ENCODE results near the gene BCAR1.
"Not testable (repeated sequence)": the region's sequence is repeated elsewhere in the genome, so short reads cannot be mapped to it uniquely, and the experiment has no call there.

Gene BCAR1

DNA sequence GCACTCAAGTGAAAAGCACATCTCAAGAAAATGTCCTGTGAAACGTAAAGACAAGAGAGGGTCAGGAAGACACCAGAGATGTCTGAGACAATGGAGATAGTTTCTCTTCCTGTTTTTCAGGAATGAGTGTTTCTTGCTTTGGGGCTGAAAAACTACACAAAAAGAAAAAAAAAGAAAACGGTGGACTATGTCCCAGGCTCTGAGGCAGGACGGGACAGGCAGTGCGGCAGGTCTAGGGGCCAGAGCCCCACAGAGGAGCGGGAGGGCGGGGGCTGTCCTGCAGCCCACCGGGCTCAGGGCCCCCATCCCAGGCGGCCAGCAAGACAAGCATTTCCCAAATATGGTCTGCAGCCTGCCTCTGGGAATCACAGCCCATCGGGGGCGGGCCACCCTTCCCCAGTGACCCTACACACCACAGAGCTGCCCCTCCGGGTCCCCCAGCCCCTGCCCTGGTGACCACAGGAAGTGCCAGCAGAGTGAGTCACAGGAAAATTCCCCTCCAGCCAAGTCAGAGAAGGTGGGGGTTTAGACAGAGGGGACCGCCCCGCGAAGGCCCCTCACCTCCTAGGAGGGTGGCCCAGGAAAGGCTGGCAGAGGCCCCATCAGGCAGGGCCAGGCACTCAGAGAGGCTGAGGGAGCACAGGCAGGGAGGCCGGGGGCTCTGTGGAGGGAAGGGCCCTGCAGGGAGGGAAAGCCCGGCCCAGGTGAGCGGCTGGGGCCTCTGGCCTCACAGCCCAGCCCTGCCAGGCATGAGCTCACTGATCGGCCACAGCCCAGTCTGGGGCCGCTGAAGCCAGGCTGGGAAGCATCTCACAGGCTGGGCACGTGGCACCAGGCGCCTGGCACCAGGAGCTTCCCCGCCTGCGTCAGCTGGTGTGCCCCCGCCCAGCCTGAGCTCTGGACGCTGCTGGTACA lies 6.3 kb downstream of the BCAR1 start:
- Histone ChIP-seq H3K27ac (ENCODE audit: low read depth, low read length, severe bottlenecking) (peak overlapping the region; percentile 99), H3K36me3 (ENCODE audit: control insufficient read depth, insufficient read depth, low read length) (peaks cover 87% of the 10 kb centered on the region), H3K4me1 (ENCODE audit: control insufficient read depth, insufficient read depth, low read length, poor library complexity, severe bottlenecking) (peaks cover 90% of the 10 kb centered on the region), H3K9me3 (ENCODE audit: control insufficient read depth, low read length) (no peaks in the 10 kb centered on the region), H3K4me3 (ENCODE audit: extremely low read depth, insufficient read depth, low read length, poor library complexity, severe bottlenecking) (peak overlapping the region; percentile 6)
- WGBS, 2 experiments (ENCODE audit: insufficient coverage in 2 of 2) = 25 to 32% methylated on average over 21 to 22 of the region's 25 CpGs

DNA sequence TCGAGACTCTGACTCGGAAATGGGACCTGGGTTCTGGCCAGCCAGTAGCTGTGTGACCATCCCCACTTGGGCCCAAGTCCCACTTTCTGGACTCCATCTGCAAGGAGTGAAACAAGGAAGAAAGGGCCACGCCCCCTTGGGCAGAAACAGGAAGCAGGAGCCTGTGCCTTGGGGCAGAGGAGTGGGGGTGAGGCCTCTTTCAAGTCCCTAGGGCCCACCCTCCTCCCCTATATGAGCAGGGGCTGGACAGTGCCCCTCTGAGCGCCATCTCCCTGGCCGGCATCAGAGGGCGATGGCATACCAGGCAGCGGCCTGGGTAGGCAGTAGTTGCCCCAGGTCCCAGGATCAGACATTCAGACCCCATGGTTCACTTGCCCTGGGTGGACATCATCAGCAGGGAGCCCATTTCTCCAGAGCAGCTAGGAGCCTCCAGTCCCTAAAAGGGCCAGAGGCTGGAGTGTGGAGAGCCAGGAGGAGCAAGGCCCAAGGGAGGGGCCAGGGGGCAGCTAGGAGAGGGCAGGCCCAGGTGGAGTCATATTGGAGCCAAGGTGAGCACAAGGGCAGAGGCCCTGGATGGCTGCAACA lies 7.1 kb downstream of the BCAR1 start:
- Histone ChIP-seq H3K27ac (ENCODE audit: low read depth, low read length, severe bottlenecking) (peak overlapping the region; percentile 99), H3K4me3 (ENCODE audit: extremely low read depth, insufficient read depth, low read length, poor library complexity, severe bottlenecking) (peak overlapping the region; percentile 6), H3K9me3 (ENCODE audit: control insufficient read depth, low read length) (no peaks in the 10 kb centered on the region), H3K4me1 (ENCODE audit: control insufficient read depth, insufficient read depth, low read length, poor library complexity, severe bottlenecking) (peaks cover 93% of the 10 kb centered on the region), H3K36me3 (ENCODE audit: control insufficient read depth, insufficient read depth, low read length) (peaks cover 85% of the 10 kb centered on the region)
- 94 to 97% methylated on average over 5 to 6 of the region's 7 CpGs for WGBS, 2 experiments (ENCODE audit: insufficient coverage in 2 of 2)

DNA sequence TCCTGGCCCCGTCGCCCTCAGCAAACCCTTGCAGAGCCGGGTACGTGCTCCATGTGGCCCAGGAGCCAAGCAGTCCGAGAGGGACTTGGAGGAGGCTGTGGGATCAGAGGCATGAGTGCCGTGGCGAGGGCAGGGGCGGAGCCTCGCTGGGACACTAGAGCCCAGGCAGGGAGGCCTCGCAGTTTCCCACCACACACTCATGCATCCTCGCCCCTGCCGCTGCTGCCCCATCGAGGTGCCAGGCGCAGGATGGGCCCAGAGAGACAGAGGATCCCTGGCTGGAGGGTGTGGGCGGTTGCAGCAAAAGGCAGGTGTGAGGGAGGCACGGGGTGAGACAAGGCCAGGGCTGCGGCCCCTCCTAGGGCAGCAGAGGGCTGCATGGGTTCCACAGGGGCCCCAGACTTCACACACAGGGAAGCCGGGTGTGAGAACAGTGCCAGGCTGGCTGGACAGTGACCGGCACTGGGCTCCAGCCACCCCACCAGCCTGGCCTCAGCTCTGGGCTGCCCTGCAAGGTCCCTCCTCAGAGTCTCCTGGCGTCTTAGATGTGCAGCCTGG lies 7.7 kb downstream of the BCAR1 start:
- peaks cover 80% of the 10 kb centered on the region for H3K36me3 ChIP-seq (ENCODE audit: control insufficient read depth, insufficient read depth, low read length)
- peak overlapping the region; percentile 99 for H3K27ac ChIP-seq (ENCODE audit: low read depth, low read length, severe bottlenecking)
- peak overlapping the region; percentile 6 for H3K4me3 ChIP-seq (ENCODE audit: extremely low read depth, insufficient read depth, low read length, poor library complexity, severe bottlenecking)
- H3K9me3 ChIP-seq (ENCODE audit: control insufficient read depth, low read length) = no peaks in the 10 kb centered on the region
- H3K4me1 ChIP-seq (ENCODE audit: control insufficient read depth, insufficient read depth, low read length, poor library complexity, severe bottlenecking) = peaks cover 94% of the 10 kb centered on the region
- WGBS, 2 experiments (ENCODE audit: insufficient coverage in 2 of 2) = 89 to 94% methylated on average over 15 to 18 of the region's 20 CpGs

DNA sequence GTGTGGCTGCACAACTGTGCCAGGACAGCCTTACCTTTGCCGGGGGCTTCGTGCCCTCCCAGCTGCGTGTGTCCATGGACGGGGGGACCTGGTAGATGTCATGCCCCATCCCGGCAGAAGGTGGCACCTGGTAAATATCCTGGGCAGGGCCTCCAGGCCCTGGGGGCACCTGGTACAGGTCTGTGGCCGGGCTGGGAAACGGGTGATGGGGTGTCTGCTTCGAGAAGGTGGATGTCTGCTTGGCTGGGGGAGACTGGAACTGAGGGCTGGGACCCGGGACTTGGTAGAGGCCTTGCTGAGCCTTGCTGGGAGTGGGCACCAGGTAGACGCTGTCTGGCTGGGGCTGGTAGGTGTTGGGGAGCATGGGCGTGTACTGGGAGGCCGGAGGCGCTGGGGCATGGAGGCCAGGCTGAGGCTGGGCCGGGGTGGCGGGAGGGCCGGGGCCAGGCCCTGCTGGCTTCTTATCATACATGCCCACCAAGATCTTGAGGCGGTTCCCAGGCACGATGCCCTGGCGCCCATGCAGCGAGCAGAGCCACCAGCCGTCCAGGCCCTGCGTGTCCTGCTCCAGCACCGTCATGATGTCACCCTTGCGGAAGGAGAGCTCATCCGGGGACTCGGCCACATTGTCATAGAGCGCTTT lies 8.9 kb downstream of the BCAR1 start:
- peaks cover 94% of the 10 kb centered on the region for H3K4me1 ChIP-seq (ENCODE audit: control insufficient read depth, insufficient read depth, low read length, poor library complexity, severe bottlenecking)
- 94 to 95% methylated on average over 23 of the region's 27 CpGs for WGBS, 2 experiments (ENCODE audit: insufficient coverage in 2 of 2)
- not testable (repeated sequence) for H3K27ac ChIP-seq (ENCODE audit: low read depth, low read length, severe bottlenecking); H3K9me3 ChIP-seq (ENCODE audit: control insufficient read depth, low read length); H3K4me3 ChIP-seq (ENCODE audit: extremely low read depth, insufficient read depth, low read length, poor library complexity, severe bottlenecking)
- H3K36me3 ChIP-seq (ENCODE audit: control insufficient read depth, insufficient read depth, low read length) = peaks cover 79% of the 10 kb centered on the region

DNA sequence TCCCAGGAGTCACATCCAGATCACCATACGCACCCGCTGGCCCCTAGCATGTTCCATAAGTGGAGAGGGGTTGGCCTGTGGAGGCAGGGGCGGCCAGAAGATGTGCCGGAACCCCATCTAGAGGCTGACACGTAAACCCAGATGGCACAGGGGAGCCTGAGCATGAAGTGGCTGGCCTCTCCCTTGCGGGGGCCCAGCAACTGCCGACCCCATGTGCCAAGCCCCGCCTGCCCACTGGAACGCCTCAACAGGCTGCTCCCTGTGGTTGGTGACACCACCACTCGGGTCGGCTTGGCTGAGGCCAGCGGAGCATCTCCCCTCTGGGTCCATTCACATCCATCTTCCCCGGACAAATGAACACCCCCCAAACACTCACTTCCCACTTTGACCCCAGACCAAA lies 9.5 kb downstream of the BCAR1 start:
- no peaks in the 10 kb centered on the region for H3K9me3 ChIP-seq (ENCODE audit: control insufficient read depth, low read length)
- H3K4me1 ChIP-seq (ENCODE audit: control insufficient read depth, insufficient read depth, low read length, poor library complexity, severe bottlenecking) = peaks cover 90% of the 10 kb centered on the region
- no peak overlapping the region for H3K27ac ChIP-seq (ENCODE audit: low read depth, low read length, severe bottlenecking)
- H3K36me3 ChIP-seq (ENCODE audit: control insufficient read depth, insufficient read depth, low read length) = peaks cover 79% of the 10 kb centered on the region
- H3K4me3 ChIP-seq (ENCODE audit: extremely low read depth, insufficient read depth, low read length, poor library complexity, severe bottlenecking) = no peak overlapping the region
- WGBS, 2 experiments (ENCODE audit: insufficient coverage in 2 of 2) = 96 to 97% methylated on average over 9 to 13 of the region's 13 CpGs

DNA sequence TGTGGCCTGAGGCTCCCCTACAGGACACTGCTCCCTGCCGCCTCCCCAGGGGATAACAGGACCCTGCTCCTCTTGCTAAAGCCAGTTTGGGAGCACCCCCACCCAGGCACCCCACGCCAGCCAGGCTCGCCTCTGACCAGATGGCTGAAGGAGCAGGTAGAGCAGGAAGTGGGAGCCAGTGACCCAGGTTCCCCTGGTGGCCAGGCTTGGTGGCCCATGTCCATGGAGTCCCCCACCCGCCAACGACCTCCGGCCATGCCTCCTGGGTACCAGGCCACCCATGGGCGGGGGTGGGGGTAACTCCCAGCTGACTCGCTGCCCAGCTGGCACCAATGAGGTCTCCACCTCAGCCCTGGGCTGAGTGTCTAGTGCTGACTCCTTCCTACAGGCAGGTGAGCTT lies 10.0 kb downstream of the BCAR1 start:
- Histone ChIP-seq H3K4me1 (ENCODE audit: control insufficient read depth, insufficient read depth, low read length, poor library complexity, severe bottlenecking) (peaks cover 84% of the 10 kb centered on the region), H3K4me3 (ENCODE audit: extremely low read depth, insufficient read depth, low read length, poor library complexity, severe bottlenecking) (no peak overlapping the region), H3K36me3 (ENCODE audit: control insufficient read depth, insufficient read depth, low read length) (peaks cover 80% of the 10 kb centered on the region), H3K27ac (ENCODE audit: low read depth, low read length, severe bottlenecking) (peak overlapping the region; percentile 10), H3K9me3 (ENCODE audit: control insufficient read depth, low read length) (no peaks in the 10 kb centered on the region)
- 83 to 84% methylated on average over 8 of the region's 8 CpGs for WGBS, 2 experiments (ENCODE audit: insufficient coverage in 2 of 2)

DNA sequence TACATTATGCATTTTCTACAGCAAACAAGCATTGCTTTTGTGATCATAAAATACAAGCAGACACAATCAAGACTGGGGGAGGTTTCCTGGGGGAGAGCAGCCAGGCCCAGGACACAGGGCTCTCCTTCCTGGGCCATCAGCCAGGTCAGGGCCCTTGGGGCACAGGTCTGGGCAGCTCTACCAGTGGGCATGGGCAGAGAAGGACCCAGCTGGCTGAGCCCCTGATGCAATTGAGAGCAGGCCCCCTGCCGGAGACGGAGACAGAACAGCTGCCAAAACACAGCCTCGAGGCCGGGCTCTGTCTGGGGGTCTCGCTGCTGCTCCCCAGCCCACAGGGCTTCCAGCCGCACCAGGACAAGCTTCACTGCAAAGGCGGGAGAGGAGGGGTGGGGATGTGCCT lies 10.8 kb downstream of the BCAR1 start:
- Histone ChIP-seq H3K27ac (ENCODE audit: low read depth, low read length, severe bottlenecking) (peak overlapping the region; percentile 24), H3K36me3 (ENCODE audit: control insufficient read depth, insufficient read depth, low read length) (peaks cover 83% of the 10 kb centered on the region), H3K4me1 (ENCODE audit: control insufficient read depth, insufficient read depth, low read length, poor library complexity, severe bottlenecking) (peaks cover 82% of the 10 kb centered on the region)
- H3K9me3 ChIP-seq (ENCODE audit: control insufficient read depth, low read length); H3K4me3 ChIP-seq (ENCODE audit: extremely low read depth, insufficient read depth, low read length, poor library complexity, severe bottlenecking): not testable (repeated sequence)
- 91 to 92% methylated on average over 7 of the region's 7 CpGs for WGBS, 2 experiments (ENCODE audit: insufficient coverage in 2 of 2)

DNA sequence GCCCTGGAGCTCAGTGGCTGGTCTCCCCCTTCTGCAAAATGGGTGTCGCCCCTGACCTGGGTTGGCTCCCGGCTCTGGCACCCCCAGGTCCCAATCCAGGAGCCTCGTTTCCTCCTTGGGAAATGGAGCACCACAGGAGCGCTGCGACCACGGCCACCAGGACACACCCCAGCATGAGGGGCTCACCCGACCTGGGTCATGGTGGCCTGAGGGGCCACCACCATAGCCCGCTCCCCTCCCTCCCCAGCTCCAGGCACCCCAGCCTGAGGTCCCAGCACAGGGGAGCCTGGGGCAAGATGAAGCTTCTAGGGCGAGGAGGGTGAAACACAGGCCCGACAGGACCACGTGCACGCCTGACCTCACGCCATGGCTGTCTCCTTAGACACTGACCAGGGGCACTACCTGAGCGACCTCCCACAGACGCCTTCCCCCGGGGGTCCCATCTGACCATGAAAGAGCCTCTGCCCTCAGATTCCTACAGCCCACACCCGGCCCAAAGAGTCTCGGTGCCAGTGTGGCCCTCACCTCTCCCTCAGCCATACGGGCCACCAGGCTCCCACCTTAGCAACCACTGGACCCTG lies 11.8 kb downstream of the BCAR1 start:
- H3K36me3 ChIP-seq (ENCODE audit: control insufficient read depth, insufficient read depth, low read length) = peaks cover 91% of the 10 kb centered on the region
- H3K4me3 ChIP-seq (ENCODE audit: extremely low read depth, insufficient read depth, low read length, poor library complexity, severe bottlenecking) = no peak overlapping the region
- peaks cover 75% of the 10 kb centered on the region for H3K4me1 ChIP-seq (ENCODE audit: control insufficient read depth, insufficient read depth, low read length, poor library complexity, severe bottlenecking)
- 94 to 96% methylated on average over 11 to 19 of the region's 19 CpGs for WGBS, 2 experiments (ENCODE audit: insufficient coverage in 2 of 2)
- H3K27ac ChIP-seq (ENCODE audit: low read depth, low read length, severe bottlenecking) = peak overlapping the region; percentile 72
- H3K9me3 ChIP-seq (ENCODE audit: control insufficient read depth, low read length) = no peaks in the 10 kb centered on the region

DNA sequence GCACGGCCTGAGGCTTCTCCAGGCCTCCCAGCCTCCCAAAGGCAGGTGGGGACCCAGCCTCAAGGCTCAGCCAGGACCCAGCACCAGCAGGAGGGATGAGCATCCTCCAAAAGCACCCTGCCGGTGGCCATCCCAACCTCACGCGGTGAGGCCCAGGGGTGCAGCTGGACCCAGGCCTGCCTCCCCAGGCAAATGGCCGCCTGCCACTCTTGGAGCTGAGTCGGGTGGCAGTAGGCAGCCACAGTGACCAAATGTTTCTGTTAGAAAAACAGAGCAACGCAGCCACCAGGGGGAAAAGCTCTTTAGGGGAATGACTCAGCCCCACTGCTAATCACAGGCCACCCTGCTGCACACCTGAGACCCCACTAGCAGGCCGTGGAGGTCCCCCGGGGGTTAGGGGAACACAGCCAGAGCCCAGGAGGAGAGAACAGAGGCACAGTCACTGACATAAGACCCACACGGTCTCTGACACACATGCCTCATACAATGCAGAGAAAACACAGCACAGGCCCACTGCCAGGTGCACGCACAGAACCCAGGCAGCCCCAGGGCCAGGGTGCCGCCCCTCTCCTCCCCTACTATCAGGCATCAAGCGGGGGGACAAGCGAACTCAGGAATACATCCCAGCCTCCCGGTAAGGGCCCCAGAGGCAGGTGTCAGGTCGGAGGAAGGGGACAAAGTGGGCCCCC lies 12.4 kb downstream of the BCAR1 start:
- H3K36me3 ChIP-seq (ENCODE audit: control insufficient read depth, insufficient read depth, low read length) = peaks cover 91% of the 10 kb centered on the region
- H3K4me3 ChIP-seq (ENCODE audit: extremely low read depth, insufficient read depth, low read length, poor library complexity, severe bottlenecking) = no peak overlapping the region
- peak overlapping the region; percentile 72 for H3K27ac ChIP-seq (ENCODE audit: low read depth, low read length, severe bottlenecking)
- 85 to 91% methylated on average over 14 to 16 of the region's 16 CpGs for WGBS, 2 experiments (ENCODE audit: insufficient coverage in 2 of 2)
- H3K4me1 ChIP-seq (ENCODE audit: control insufficient read depth, insufficient read depth, low read length, poor library complexity, severe bottlenecking) = peaks cover 68% of the 10 kb centered on the region
- H3K9me3 ChIP-seq (ENCODE audit: control insufficient read depth, low read length) = no peaks in the 10 kb centered on the region

All from mesodermal cell (in vitro differentiated cells).